ENCODE measurements around the gene UAP1L1.

DNA sequence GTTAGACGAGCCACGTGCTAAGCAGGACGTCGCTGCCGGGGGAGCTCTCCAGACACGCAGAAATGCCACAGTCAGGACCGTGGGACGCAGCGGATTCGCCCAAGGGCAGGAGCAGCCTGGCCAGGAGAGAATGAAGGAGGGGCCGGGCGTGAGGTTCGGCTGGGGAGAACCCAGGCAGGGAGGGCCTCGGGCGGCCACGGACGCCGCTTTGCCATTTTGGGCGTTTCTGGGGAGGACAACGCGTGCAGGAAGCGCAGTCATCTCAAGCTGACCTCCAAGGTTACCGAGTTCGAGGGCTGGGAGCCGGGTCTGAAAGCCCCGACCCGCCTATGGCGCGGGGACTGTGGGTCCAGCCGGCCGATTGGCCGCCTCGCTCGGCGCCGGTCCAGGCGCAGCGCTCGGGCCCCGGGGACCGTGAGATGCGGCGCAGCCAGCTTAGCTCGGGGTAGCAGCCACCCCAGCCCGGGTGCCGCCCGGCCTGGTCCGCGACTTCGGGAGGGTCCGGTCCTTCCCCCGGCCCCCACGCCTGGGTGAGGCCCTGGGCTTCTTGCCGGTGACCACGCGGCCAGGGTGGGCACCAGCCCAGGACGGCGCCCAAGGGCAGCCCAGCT lies 8.7 kb downstream of the UAP1L1 start:
- no peak for TF ChIP-seq CTCF (IDR thresholded peaks at IDR 0.05; ENCODE audit: insufficient read depth, low read length)
- TF ChIP-seq GABPA (IDR thresholded peaks at IDR 0.05; ENCODE audit: low read depth), result no peak
- no peak for TF ChIP-seq POLR2AphosphoS5 (IDR thresholded peaks at IDR 0.05; ENCODE audit: low read depth)
- no peak for TF ChIP-seq REST (IDR thresholded peaks at IDR 0.05; ENCODE audit: insufficient replicate concordance, low read depth)

Measured in HL-60 (cell line).